ENCODE data around the gene IRF2BP2. TPM values are rescaled to one million over a fixed set of nuclear protein-coding genes. Genes with fewer than 3 reads are reported as not detected.

Gene IRF2BP2
- total and polyA plus RNA-seq, 2 of the 13 experiments (the other 11 are each of a cell fraction or from before 2014, with no cell fraction given), result 140 to 147 TPM

DNA sequence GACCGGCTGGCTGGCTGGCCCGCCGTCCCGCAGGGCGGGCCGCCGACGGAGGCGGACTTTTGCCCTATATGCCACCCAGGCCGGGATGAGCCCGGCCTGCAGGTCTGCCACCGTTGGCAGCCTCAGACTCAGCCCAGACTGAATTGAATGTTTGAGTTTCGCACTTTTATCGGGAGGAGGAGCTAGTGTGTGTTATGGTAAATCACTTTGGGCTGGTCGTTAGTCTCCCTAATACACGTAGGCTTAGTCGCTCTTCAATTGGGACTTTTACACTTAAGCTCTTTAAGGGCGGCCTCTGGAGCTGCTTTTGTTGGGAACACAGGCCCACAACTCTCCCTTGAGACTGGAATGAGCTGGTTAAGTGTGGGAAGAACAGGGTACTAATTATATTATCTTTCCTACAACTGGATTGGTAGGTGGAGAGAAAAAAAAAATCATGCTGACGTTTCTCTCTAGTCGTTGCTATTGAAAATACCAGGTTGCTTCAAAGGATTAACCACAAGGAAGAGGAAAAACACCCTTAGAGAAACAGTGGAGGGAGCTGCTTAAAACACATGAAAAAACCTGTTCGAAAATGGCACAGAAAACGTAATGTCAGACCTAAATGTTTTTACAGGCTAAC is 1.4 kb upstream of the IRF2BP2 start (continued):
- TF ChIP-seq ZFP82 (CRISPR knock-in tag; IDR thresholded peaks at IDR 0.05; ENCODE audit: borderline replicate concordance) (no peak; the same call in 1 of the 2 replicates), NR2F1 (CRISPR knock-in tag; IDR thresholded peaks at IDR 0.05) (no peak), ZNF136 (CRISPR knock-in tag; IDR thresholded peaks at IDR 0.05; ENCODE audit: low read depth) (no peak), ETV5 (CRISPR knock-in tag; IDR thresholded peaks at IDR 0.05; ENCODE audit: borderline replicate concordance) (0 out of 2 replicates have a peak, but pooled peaks have one; percentile 3), PHB2 (IDR thresholded peaks at IDR 0.05; ENCODE audit: partially characterized antibody) (no peak), ZNF552 (CRISPR knock-in tag; IDR thresholded peaks at IDR 0.05; ENCODE audit: borderline replicate concordance) (no peak), U2AF1 (optimal IDR thresholded peaks at IDR 0.05; ENCODE audit: low read depth, low read length) (no peak), RBAK (CRISPR knock-in tag; IDR thresholded peaks at IDR 0.05) (no peak), ZBTB1 (CRISPR knock-in tag; IDR thresholded peaks at IDR 0.05; ENCODE audit: borderline replicate concordance) (no peak), FOXJ3 (CRISPR knock-in tag; IDR thresholded peaks at IDR 0.05; ENCODE audit: borderline replicate concordance) (no peak; the same call in 1 of the 2 replicates), GTF3A (CRISPR knock-in tag; conservative IDR thresholded peaks at IDR 0.05) (no peak), ZNF75D (CRISPR knock-in tag; IDR thresholded peaks at IDR 0.05; ENCODE audit: borderline replicate concordance) (no peak), PAWR (CRISPR knock-in tag; IDR thresholded peaks at IDR 0.05; ENCODE audit: borderline replicate concordance) (no peak), ZKSCAN8 (CRISPR knock-in tag; IDR thresholded peaks at IDR 0.05; ENCODE audit: borderline replicate concordance) (no peak)
- TF ChIP-seq, protein P1, sequence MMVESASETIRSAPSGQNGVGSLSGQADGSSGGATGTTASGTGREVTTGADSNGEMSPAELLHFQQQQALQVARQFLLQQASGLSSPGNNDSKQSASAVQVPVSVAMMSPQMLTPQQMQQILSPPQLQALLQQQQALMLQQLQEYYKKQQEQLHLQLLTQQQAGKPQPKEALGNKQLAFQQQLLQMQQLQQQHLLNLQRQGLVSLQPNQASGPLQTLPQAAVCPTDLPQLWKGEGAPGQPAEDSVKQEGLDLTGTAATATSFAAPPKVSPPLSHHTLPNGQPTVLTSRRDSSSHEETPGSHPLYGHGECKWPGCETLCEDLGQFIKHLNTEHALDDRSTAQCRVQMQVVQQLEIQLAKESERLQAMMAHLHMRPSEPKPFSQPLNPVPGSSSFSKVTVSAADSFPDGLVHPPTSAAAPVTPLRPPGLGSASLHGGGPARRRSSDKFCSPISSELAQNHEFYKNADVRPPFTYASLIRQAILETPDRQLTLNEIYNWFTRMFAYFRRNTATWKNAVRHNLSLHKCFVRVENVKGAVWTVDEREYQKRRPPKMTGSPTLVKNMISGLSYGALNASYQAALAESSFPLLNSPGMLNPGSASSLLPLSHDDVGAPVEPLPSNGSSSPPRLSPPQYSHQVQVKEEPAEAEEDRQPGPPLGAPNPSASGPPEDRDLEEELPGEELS (CRISPR knock-in tag; IDR thresholded peaks at IDR 0.05), result peak; percentile 45; the same call in 1 of the 2 replicates
- TF ChIP-seq, protein P2, sequence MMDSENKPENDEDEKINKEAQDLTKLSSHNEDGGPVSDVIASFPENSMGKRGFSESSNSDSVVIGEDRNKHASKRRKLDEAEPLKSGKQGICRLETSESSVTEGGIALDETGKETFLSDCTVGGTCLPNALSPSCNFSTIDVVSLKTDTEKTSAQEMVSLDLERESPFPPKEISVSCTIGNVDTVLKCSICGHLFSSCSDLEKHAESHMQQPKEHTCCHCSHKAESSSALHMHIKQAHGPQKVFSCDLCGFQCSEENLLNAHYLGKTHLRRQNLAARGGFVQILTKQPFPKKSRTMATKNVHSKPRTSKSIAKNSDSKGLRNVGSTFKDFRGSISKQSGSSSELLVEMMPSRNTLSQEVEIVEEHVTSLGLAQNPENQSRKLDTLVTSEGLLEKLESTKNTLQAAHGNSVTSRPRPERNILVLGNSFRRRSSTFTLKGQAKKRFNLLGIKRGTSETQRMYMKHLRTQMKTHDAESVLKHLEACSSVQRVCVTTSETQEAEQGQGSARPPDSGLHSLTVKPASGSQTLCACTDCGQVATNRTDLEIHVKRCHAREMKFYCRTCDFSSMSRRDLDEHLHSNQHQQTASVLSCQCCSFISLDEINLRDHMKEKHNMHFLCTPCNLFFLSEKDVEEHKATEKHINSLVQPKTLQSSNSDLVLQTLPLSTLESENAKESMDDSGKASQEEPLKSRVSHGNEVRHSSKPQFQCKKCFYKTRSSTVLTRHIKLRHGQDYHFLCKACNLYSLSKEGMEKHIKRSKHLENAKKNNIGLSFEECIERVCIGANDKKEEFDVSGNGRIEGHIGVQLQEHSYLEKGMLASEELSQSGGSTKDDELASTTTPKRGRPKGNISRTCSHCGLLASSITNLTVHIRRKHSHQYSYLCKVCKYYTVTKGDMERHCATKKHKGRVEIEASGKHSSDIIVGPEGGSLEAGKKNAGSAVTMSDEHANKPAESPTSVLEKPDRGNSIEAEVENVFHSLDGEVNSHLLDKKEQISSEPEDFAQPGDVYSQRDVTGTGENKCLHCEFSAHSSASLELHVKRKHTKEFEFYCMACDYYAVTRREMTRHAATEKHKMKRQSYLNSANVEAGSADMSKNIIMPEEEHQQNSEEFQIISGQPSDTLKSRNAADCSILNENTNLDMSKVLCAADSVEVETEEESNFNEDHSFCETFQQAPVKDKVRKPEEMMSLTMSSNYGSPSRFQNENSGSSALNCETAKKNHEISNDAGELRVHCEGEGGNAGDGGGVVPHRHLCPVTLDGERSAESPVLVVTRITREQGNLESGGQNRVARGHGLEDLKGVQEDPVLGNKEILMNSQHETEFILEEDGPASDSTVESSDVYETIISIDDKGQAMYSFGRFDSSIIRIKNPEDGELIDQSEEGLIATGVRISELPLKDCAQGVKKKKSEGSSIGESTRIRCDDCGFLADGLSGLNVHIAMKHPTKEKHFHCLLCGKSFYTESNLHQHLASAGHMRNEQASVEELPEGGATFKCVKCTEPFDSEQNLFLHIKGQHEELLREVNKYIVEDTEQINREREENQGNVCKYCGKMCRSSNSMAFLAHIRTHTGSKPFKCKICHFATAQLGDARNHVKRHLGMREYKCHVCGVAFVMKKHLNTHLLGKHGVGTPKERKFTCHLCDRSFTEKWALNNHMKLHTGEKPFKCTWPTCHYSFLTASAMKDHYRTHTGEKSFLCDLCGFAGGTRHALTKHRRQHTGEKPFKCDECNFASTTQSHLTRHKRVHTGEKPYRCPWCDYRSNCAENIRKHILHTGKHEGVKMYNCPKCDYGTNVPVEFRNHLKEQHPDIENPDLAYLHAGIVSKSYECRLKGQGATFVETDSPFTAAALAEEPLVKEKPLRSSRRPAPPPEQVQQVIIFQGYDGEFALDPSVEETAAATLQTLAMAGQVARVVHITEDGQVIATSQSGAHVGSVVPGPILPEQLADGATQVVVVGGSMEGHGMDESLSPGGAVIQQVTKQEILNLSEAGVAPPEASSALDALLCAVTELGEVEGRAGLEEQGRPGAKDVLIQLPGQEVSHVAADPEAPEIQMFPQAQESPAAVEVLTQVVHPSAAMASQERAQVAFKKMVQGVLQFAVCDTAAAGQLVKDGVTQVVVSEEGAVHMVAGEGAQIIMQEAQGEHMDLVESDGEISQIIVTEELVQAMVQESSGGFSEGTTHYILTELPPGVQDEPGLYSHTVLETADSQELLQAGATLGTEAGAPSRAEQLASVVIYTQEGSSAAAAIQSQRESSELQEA (CRISPR knock-in tag; IDR thresholded peaks at IDR 0.05; ENCODE audit: not compliant biosample characterization), result no peak
- TF ChIP-seq, protein P3, sequence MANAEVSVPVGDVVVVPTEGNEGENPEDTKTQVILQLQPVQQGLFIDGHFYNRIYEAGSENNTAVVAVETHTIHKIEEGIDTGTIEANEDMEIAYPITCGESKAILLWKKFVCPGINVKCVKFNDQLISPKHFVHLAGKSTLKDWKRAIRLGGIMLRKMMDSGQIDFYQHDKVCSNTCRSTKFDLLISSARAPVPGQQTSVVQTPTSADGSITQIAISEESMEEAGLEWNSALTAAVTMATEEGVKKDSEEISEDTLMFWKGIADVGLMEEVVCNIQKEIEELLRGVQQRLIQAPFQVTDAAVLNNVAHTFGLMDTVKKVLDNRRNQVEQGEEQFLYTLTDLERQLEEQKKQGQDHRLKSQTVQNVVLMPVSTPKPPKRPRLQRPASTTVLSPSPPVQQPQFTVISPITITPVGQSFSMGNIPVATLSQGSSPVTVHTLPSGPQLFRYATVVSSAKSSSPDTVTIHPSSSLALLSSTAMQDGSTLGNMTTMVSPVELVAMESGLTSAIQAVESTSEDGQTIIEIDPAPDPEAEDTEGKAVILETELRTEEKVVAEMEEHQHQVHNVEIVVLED (CRISPR knock-in tag; IDR thresholded peaks at IDR 0.05; ENCODE audit: borderline replicate concordance), result no peak

Data from HepG2 (cell line).